Activated CD8-positive, alpha-beta T cell treated with anti-CD3 and anti-CD28 coated beads, Interleukin-2, amount 10 ng/mL, durations not matched to agents 7 days and 5 days (primary cell): Measurements from ENCODE around the gene DCTN5. TPM values are rescaled to one million over a fixed set of nuclear protein-coding genes. Genes with fewer than 3 reads are reported as not detected.
"Not testable (repeated sequence)": the region's sequence is repeated elsewhere in the genome, so short reads cannot be mapped to it uniquely, and the experiment has no call there.

Source experiments
- ATAC-seq: fragments of 150-1000 bp; cut with Tn5 transposase; one replicate; pipeline ENCODE4 v1.10.0; 2021; ENCODE audit warnings: moderate library complexity
- CTCF ChIA-PET: fragments of 350-600 bp; sonication (Branson Sonifier 250); formaldehyde crosslinking; loops from one replicate; lab custom pipeline; 2021; ENCODE audit warnings: antibody characterized with exemption; lab: Charles Lee
- POLR2A ChIA-PET: fragments of 350-600 bp; sonication (Branson Sonifier 250); formaldehyde crosslinking; loops from one replicate; lab custom pipeline; 2021; ENCODE audit warnings: antibody characterized with exemption; lab: Charles Lee
- DNase-seq: peaks from one replicate; pipeline ENCODE4 v3.0.0-alpha.2; 2020
- H3K27ac Mint-ChIP-seq: one replicate; pipeline ENCODE4 v1.8.0; 2021; ENCODE audit warnings: mild to moderate bottlenecking, mixed read lengths
- H3K27me3 Mint-ChIP-seq: one replicate; pipeline ENCODE4 v1.8.0; 2021; ENCODE audit warnings: low read depth, mixed read lengths
- H3K36me3 Mint-ChIP-seq: one replicate; pipeline ENCODE4 v1.8.0; 2021; ENCODE audit warnings: low read depth, mixed read lengths
- H3K4me1 Mint-ChIP-seq: one replicate; pipeline ENCODE4 v1.8.0; 2021; ENCODE audit warnings: low read depth, mixed read lengths
- H3K4me3 Mint-ChIP-seq: one replicate; pipeline ENCODE4 v1.8.0; 2021; ENCODE audit warnings: mild to moderate bottlenecking, mixed read lengths
- H3K9me3 Mint-ChIP-seq: one replicate; pipeline ENCODE4 v1.8.0; 2022; ENCODE audit warnings: mixed read lengths; ENCODE audit not compliant: insufficient read depth
- total RNA-seq, 2 experiments: library from RNA; stranded (reverse); gene quantifications; one replicate each; pipeline ENCODE4 v1.2.3, GENCODE V29; 2021

DCTN5 gene
- total RNA-seq, 2 experiments from 2014 or later: 71.9 to 72.6 TPM

DNA sequence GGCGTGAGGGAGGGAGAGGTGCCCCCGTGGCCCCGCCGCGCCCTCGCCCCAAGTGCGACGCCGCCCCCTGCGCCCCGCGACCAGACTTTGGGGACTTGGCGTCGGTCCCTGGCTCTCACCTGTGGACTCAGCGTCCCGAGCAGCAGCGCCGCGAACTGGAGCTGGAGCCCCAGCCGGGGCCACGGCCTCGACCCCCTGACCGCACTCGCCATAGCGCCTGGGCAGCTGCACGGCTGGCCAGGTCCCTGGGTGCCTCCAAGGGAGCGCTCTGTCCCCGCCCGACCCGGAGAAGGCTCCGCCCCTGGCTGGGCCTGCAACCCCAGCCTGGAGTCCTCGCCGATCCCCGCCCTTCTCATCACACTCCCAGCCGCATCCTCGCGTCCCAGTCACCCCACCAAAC, 71.7 kb downstream of the DCTN5 start, which contains the start of gene ERN2:
ERN2 (minus strand) TSS at position 247 of the 400 bp plus-strand sequence; CDS start at position 212, 35 bp downstream.
- POLR2A ChIA-PET: no interaction called here
- Mint-ChIP-seq H3K4me1 (no peaks in the 10 kb centered on the region), H3K36me3 (peaks cover 2% of the 10 kb centered on the region), H3K4me3 (no peak within 1 kb of the TSS), H3K9me3 (peaks cover 16% of the 10 kb centered on the region), H3K27me3 (peaks cover 39% of the 10 kb centered on the region), H3K27ac (no peak within 1 kb of the TSS)
- no peak for DNase-seq
- CTCF ChIA-PET: no interaction called here
- ATAC-seq: no peak

DNA sequence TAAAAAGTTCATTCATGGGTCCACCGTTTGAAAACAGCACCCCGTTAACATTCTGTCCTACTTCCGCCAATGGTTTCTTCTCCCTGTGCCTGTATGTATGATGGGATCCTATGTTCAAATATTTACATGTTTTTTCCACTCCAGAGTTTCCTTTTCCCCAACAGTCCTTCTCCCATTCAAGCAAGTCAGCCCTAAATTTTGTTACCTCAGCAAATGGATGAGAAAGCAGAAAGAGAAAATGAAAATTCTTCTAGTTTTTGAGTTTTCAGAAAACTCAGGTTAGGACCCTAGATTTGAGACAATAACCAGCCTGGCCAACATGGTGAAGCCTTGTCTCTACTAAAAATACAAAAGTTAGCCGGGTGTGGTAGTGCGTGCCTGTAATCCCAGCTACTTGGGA, 75.2 kb downstream of the DCTN5 start:
- CTCF ChIA-PET: interaction anchor here (0.6 kb wide), 1 partner anchor 511 kb away, joined by 4 read pairs; no protein-coding TSS in a partner anchor
- DNase-seq (no peak), ATAC-seq (no peak)
- POLR2A ChIA-PET: no interaction called here
- peaks cover 2% of the 10 kb centered on the region for H3K36me3 Mint-ChIP-seq
- no peak overlapping the region for H3K27ac Mint-ChIP-seq
- peaks cover 37% of the 10 kb centered on the region for H3K27me3 Mint-ChIP-seq
- H3K4me3 Mint-ChIP-seq: no peak overlapping the region
- H3K9me3 Mint-ChIP-seq: no peaks in the 10 kb centered on the region
- H3K4me1 Mint-ChIP-seq: no peaks in the 10 kb centered on the region

DNA sequence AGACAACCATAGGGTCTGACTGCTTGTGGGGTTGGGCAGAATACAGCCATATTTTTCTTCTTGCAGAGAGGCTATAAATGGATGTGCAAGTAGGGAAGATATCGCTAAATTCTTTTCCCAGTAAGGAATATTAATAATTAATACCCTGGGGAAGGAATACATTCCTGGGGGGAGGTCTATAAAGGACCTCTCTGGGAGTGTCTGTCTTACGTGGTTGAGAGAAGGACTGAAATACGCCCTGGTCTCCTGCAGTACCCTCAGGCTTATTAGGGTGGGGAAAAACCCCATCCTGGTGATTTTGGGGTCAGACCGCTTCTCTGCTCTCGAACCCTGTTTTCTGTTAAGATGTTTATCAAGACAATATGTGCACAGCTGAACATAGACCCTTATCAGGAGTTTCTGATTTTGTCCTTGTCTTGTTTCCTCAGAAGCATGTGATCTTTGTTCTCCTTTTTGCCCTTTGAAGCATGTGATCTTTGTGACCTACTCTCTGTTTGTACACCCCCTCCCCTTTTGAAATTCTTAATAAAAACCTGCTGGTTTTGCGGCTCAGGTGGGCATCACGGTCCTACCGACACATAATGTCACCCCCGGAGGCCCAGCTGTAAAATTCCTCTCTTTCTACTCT, 81.5 kb downstream of the DCTN5 start:
- H3K9me3 Mint-ChIP-seq, H3K4me3 Mint-ChIP-seq, DNase-seq, ATAC-seq, H3K27ac Mint-ChIP-seq, H3K4me1 Mint-ChIP-seq, CTCF ChIA-PET, H3K36me3 Mint-ChIP-seq, POLR2A ChIA-PET: not testable (repeated sequence)
- H3K27me3 Mint-ChIP-seq: peaks cover 21% of the 10 kb centered on the region

DNA sequence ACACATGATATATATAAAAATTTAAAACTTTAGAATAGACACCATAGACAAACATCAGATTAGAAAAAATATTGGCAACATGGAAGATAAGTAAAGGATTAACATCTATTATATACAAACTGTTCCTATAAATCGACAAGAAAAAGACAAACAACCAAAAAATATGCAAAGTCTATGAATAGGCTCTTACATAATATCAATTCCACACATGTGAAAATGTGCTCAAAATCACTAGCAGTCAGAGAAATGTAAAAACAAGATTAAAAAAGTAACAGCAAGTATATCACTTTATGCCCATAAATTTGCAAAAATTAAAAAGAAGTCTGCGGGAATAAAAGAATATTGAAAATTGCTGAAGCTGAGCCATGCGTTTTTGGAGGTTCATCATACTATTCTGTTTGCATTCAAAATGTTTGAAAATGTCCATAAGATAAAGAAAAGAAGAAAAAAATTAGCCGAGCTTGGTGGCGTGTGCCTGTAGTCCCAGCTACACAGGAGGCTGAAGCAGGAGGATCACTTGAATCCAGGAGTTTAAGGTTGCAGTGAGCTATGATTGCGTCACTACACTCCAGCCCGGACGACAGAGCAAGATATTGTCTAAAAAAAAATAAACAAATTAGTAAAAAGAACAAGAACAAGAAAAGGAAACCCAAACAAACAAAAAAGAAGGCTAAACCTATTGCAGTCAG, 83.0 kb downstream of the DCTN5 start:
- ChIA-PET POLR2A (no interaction called here), CTCF (no interaction called here)
- no peak overlapping the region for H3K27ac Mint-ChIP-seq
- H3K9me3 Mint-ChIP-seq: peaks cover 7% of the 10 kb centered on the region
- H3K4me3 Mint-ChIP-seq: no peak overlapping the region
- no peaks in the 10 kb centered on the region for H3K36me3 Mint-ChIP-seq
- no peak for ATAC-seq
- DNase-seq: no peak
- peaks cover 13% of the 10 kb centered on the region for H3K27me3 Mint-ChIP-seq
- peaks cover 4% of the 10 kb centered on the region for H3K4me1 Mint-ChIP-seq

DNA sequence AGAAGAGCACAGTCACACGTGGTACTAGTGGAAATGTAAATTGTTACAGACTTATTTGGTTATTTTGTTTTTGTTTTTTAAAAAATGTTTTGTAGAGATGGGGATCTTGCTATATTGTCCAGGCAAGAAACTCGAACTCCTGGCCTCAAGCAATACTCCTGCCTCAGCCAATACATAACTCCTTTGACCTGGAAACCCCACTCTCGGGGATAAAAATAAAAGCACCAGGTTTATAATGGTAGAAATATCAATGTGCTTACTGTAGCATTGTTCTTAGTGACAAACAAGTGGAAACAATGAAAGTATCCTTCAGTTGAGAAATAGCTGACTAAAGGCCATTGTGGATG, 83.5 kb downstream of the DCTN5 start:
- no peak for DNase-seq
- Mint-ChIP-seq H3K4me1 (peaks cover 4% of the 10 kb centered on the region), H3K4me3 (no peak overlapping the region), H3K27me3 (peaks cover 13% of the 10 kb centered on the region), H3K27ac (no peak overlapping the region), H3K9me3 (peaks cover 7% of the 10 kb centered on the region), H3K36me3 (no peaks in the 10 kb centered on the region)
- no peak for ATAC-seq
- CTCF ChIA-PET: no interaction called here
- POLR2A ChIA-PET: interaction anchor here (0.6 kb wide), 1 partner anchor 379 kb away, joined by 4 read pairs; no protein-coding TSS in a partner anchor

DNA sequence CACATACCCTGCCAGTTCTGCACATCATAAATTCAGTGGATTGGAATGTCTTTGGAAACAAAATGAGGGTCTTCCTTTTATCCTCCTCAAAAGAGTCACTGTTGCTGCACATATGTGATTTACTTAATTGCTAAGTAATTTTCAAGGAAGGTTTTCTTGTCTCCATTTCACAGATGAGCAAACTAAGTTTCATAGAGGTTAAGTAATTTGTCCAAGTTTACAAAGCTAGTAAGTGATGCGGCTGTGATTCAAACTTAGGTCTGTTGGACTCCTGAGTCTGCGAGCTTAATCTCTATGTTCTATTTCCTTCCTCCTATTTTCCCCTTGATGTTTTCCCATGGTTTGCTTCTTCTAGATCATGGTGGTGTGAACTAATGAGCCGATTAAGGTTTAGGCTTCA, 85.4 kb downstream of the DCTN5 start:
- Mint-ChIP-seq H3K4me1 (peaks cover 4% of the 10 kb centered on the region), H3K9me3 (peaks cover 7% of the 10 kb centered on the region), H3K36me3 (no peaks in the 10 kb centered on the region)

More for the DNA sequence above, 85.4 kb downstream of the DCTN5 start:
- Mint-ChIP-seq H3K27me3 (peaks cover 11% of the 10 kb centered on the region), H3K4me3 (no peak overlapping the region), H3K27ac (no peak overlapping the region)
- DNase-seq (no peak), ATAC-seq (no peak)
- ChIA-PET POLR2A (no interaction called here), CTCF (interaction anchor here (1.9 kb wide), 1 partner anchor 284 kb away, joined by 4 read pairs; no protein-coding TSS in a partner anchor)

Other genes with a start within 250 kb of the DCTN5 start
- 10 to 100 TPM; 20.0 to 21.5 TPM for gene COG7, start 188.3 kb upstream of the DCTN5 start, total RNA-seq
- gene GGA2, start 131.0 kb upstream of the DCTN5 start, total RNA-seq: 100 to 1,000 TPM; 111 to 118 TPM
- gene EARS2, start 84.1 kb upstream of the DCTN5 start, total RNA-seq: 10 to 100 TPM; 16.3 to 16.4 TPM
- 10 to 100 TPM; 40.2 to 46.3 TPM for gene UBFD1, start 83.7 kb upstream of the DCTN5 start, total RNA-seq
- 100 to 1,000 TPM; 100 to 105 TPM for gene NDUFAB1, start 45.1 kb upstream of the DCTN5 start, total RNA-seq
- 10 to 100 TPM; 22.7 to 26.1 TPM for gene PALB2, start 156 bp upstream of the DCTN5 start, total RNA-seq
- gene PLK1, start 37.4 kb downstream of the DCTN5 start, total RNA-seq: 100 to 1,000 TPM; 138 to 139 TPM
- not detected for gene ERN2, start 71.8 kb downstream of the DCTN5 start, total RNA-seq
- not detected for gene CHP2, start 113.6 kb downstream of the DCTN5 start, total RNA-seq
- gene PRKCB, start 194.5 kb downstream of the DCTN5 start, total RNA-seq: 100 to 1,000 TPM; 101 to 105 TPM